Jurkat, Clone E6-1 (cell line): ENCODE measurements around the gene PIAS4.
"Not testable (repeated sequence)": the region's sequence is repeated elsewhere in the genome, so short reads cannot be mapped to it uniquely, and the experiment has no call there.

Experiments
- DNase-seq: peaks from one replicate; pipeline ENCODE4 v3.0.0-alpha.2; 2011; ENCODE audit warnings: low read depth, low spot score
- H3K4me3 ChIP-seq: 2 replicates; pipeline ENCODE4 v1.5.1; 2011; ENCODE audit warnings: mild to moderate bottlenecking, low read length, control low read depth, moderate library complexity

The PIAS4 gene

GRCh38 chr19:3986260-3987041 is 21.1 kb upstream of the PIAS4 start:
- H3K4me3 ChIP-seq: peak overlapping the region; percentile 100
- DNase-seq: peak; percentile 72

GRCh38 chr19:3987619-3988371 is 19.7 kb upstream of the PIAS4 start:
- peak overlapping the region; percentile 100 for H3K4me3 ChIP-seq
- peak; percentile 84 for DNase-seq

- H3K4me3 ChIP-seq: no peak overlapping the region
- no peak for DNase-seq
Measured at GRCh38 chr19:3990815-3991117, 16.8 kb upstream of the PIAS4 start.

GRCh38 chr19:3995607-3996006 is 11.9 kb upstream of the PIAS4 start:
- no peak overlapping the region for H3K4me3 ChIP-seq
- no peak for DNase-seq

GRCh38 chr19:3998667-3999412 is 8.7 kb upstream of the PIAS4 start:
- not testable (repeated sequence) for DNase-seq

GRCh38 chr19:4000798-4001197 is 6.7 kb upstream of the PIAS4 start:
- not testable (repeated sequence) for H3K4me3 ChIP-seq, DNase-seq

More at GRCh38 chr19:3998667-3999412, 8.7 kb upstream of the PIAS4 start:
- H3K4me3 ChIP-seq: not testable (repeated sequence)

- not testable (repeated sequence) for H3K4me3 ChIP-seq, DNase-seq
Measured at GRCh38 chr19:4005436-4005835, 2.1 kb upstream of the PIAS4 start.

- DNase-seq: no peak
- H3K4me3 ChIP-seq: peak overlapping the region; percentile 71
Measured at GRCh38 chr19:4007836-4008539, 452 bp downstream of the PIAS4 start.

- H3K4me3 ChIP-seq: no peak overlapping the region
- DNase-seq: no peak
Measured at GRCh38 chr19:4009990-4010807, 2.7 kb downstream of the PIAS4 start.

GRCh38 chr19:4010808-4011110 is 3.2 kb downstream of the PIAS4 start:
- DNase-seq: no peak
- H3K4me3 ChIP-seq: no peak overlapping the region

- H3K4me3 ChIP-seq, DNase-seq: not testable (repeated sequence)
Measured at GRCh38 chr19:4011430-4011829, 3.9 kb downstream of the PIAS4 start.

GRCh38 chr19:4012092-4012974 is 4.8 kb downstream of the PIAS4 start:
- no peak overlapping the region for H3K4me3 ChIP-seq
- DNase-seq: no peak

GRCh38 chr19:4012975-4013634 is 5.6 kb downstream of the PIAS4 start:
- no peak for DNase-seq

GRCh38 chr19:4013886-4014540 is 6.5 kb downstream of the PIAS4 start:
- no peak overlapping the region for H3K4me3 ChIP-seq

More at GRCh38 chr19:4012975-4013634, 5.6 kb downstream of the PIAS4 start:
- H3K4me3 ChIP-seq: no peak overlapping the region

GRCh38 chr19:4014541-4015491 is 7.3 kb downstream of the PIAS4 start:
- no peak for DNase-seq

More at GRCh38 chr19:4013886-4014540, 6.5 kb downstream of the PIAS4 start:
- DNase-seq: no peak

More at GRCh38 chr19:4014541-4015491, 7.3 kb downstream of the PIAS4 start:
- H3K4me3 ChIP-seq: no peak overlapping the region
